A549 (cell line): ENCODE data around the gene RUNX1. TPM values are rescaled to one million over a fixed set of nuclear protein-coding genes. Genes with fewer than 3 reads are reported as not detected.

Source experiments
- ATAC-seq, 2 experiments: fragments of 200-7000 bp in 1 of 2; fragments of >200 bp in 1 of 2; cut with Nextera tagmentation in 1 of 2; cut with Tn5 transposase in 1 of 2; 3 replicates each; pipeline versions ENCODE4 v1.8.0 to v1.9.1; 2018 to 2020; ENCODE audit warnings: mild to moderate bottlenecking in 1 of 2, moderate library complexity in 1 of 2
- CTCF ChIA-PET: fragments of 300-600 bp; sonication (Branson Sonifier 250); formaldehyde crosslinking; extraction: SDS; loops from one replicate; lab custom pipeline; 2021; ENCODE audit warnings: antibody characterized with exemption, inconsistent platforms; lab: Yijun Ruan, JAX
- POLR2A ChIA-PET: fragments of 350-600 bp; formaldehyde crosslinking; extraction: SDS; loops from one replicate; lab custom pipeline; 2021; ENCODE audit warnings: antibody characterized with exemption, inconsistent platforms; lab: Yijun Ruan, JAX
- DNase-seq, 2 experiments: peaks; one replicate each; pipeline versions ENCODE4 v3.0.0 to v3.0.0-alpha.2; 2011 to 2016; ENCODE audit warnings: low read depth in 1 of 2, low spot score in 1 of 2
- FAIRE-seq: peaks from 2 replicates; lab custom pipeline; 2011; peaks lifted over from hg19 to GRCh38; lab: Jason Lieb, UNC
- H3K27ac ChIP-seq, 2 experiments: fragments of >200 bp; sonication (Bioruptor Twin); formaldehyde crosslinking; 3 replicates each; pipeline ENCODE4 v1.5.1; 2016 to 2017
- H3K4me1 ChIP-seq: fragments of >200 bp; sonication (Bioruptor Twin); formaldehyde crosslinking; 3 replicates; pipeline ENCODE4 v1.6.1; 2016
- H3K4me2 ChIP-seq: fragments of >200 bp; sonication (Bioruptor Twin); formaldehyde crosslinking; 3 replicates; pipeline ENCODE4 v1.6.1; 2016
- H3K4me3 ChIP-seq: fragments of >200 bp; sonication (Bioruptor Twin); formaldehyde crosslinking; 3 replicates; pipeline ENCODE4 v1.5.1; 2016
- H3K9me3 ChIP-seq: fragments of >200 bp; sonication (Bioruptor Twin); formaldehyde crosslinking; 3 replicates; pipeline ENCODE4 v1.6.1; 2016
- BCL3 ChIP-seq: fragments of >200 bp; sonication (Bioruptor Twin); formaldehyde crosslinking; IDR thresholded peaks from 3 replicates; pipeline ENCODE4 v1.6.1; 2016
- BHLHE40 ChIP-seq: IDR thresholded peaks from 2 replicates; pipeline ENCODE4 v1.6.1; 2012; ENCODE audit warnings: low read depth, low read length, inconsistent platforms
- CBX2 ChIP-seq: fragments of 200-600 bp; sonication (generic); IDR thresholded peaks from 2 replicates; pipeline ENCODE4 v1.6.1; 2016; ENCODE audit warnings: low read depth, mild to moderate bottlenecking, borderline replicate concordance
- CBX8 ChIP-seq: fragments of 200-600 bp; sonication (generic); IDR thresholded peaks from 2 replicates; pipeline ENCODE4 v1.6.1; 2016
- CEBPB ChIP-seq, 2 experiments: fragments of >200 bp in 1 of 2; sonication (Bioruptor Twin) in 1 of 2; formaldehyde crosslinking in 1 of 2; IDR thresholded peaks; 2 replicates each; pipeline ENCODE4 v1.6.1; 2012 to 2016
- CHD2 ChIP-seq: fragments of 150-350 bp; IDR thresholded peaks from 2 replicates; pipeline ENCODE4 v1.6.1; 2014; ENCODE audit warnings: low read length; ENCODE audit not compliant: partially characterized antibody
- CTCF ChIP-seq: fragments of >200 bp; sonication (Bioruptor Twin); formaldehyde crosslinking; IDR thresholded peaks from 3 replicates; pipeline ENCODE4 v1.5.1; 2016
- EHF ChIP-seq: fragments of 250-450 bp; sonication (Bioruptor Pico); IDR thresholded peaks from 2 replicates; pipeline ENCODE4 v1.5.0; 2020; ENCODE audit warnings: mild to moderate bottlenecking
- EP300 ChIP-seq, 2 experiments: fragments of >200 bp; sonication (Bioruptor Twin); formaldehyde crosslinking; IDR thresholded peaks; 2 replicates in 1 of 2; 3 replicates in 1 of 2; pipeline ENCODE4 v1.6.1; 2016 to 2017
- ESRRA ChIP-seq: fragments of 150-350 bp; IDR thresholded peaks from 2 replicates; pipeline ENCODE4 v1.6.1; 2014; ENCODE audit warnings: mild to moderate bottlenecking, low read length, borderline replicate concordance
- FOSB ChIP-seq: fragments of 250-450 bp; sonication (Bioruptor Pico); IDR thresholded peaks from 2 replicates; pipeline ENCODE4 v1.5.0; 2020; ENCODE audit warnings: mild to moderate bottlenecking, moderate library complexity
- GATA3 ChIP-seq: IDR thresholded peaks from 2 replicates; pipeline ENCODE4 v1.6.1; 2012; ENCODE audit warnings: borderline replicate concordance
- HOXB13 ChIP-seq: fragments of 250-450 bp; sonication (Bioruptor Pico); IDR thresholded peaks from 2 replicates; pipeline ENCODE4 v1.5.0; 2020; ENCODE audit warnings: low read depth, mild to moderate bottlenecking, moderate library complexity
- JUN ChIP-seq, 2 experiments: fragments of >200 bp; sonication (Bioruptor Twin); formaldehyde crosslinking; IDR thresholded peaks; 2 replicates in 1 of 2; 3 replicates in 1 of 2; pipeline ENCODE4 v1.6.1; 2016 to 2017
- JUNB ChIP-seq: fragments of >200 bp; sonication (Bioruptor Twin); formaldehyde crosslinking; IDR thresholded peaks from 2 replicates; pipeline ENCODE4 v1.6.1; 2016
- MAX ChIP-seq: IDR thresholded peaks from 2 replicates; pipeline ENCODE4 v1.6.1; 2012
- MYC ChIP-seq: IDR thresholded peaks from 2 replicates; pipeline ENCODE4 v1.6.1; 2012; ENCODE audit warnings: mild to moderate bottlenecking, inconsistent platforms, low read length, improper control_type of control experiment, borderline replicate concordance
- NFE2L2 ChIP-seq: fragments of 150-350 bp; conservative IDR thresholded peaks from 2 replicates; pipeline ENCODE4 v1.6.1; 2014; ENCODE audit warnings: low read length
- PHF8 ChIP-seq: fragments of 200-600 bp; sonication (generic); IDR thresholded peaks from 2 replicates; pipeline ENCODE4 v1.6.1; 2016; ENCODE audit warnings: low read depth, mild to moderate bottlenecking, antibody characterized with exemption, moderate library complexity, borderline replicate concordance
- POLR2AphosphoS2 ChIP-seq: conservative IDR thresholded peaks from 2 replicates; pipeline ENCODE4 v1.6.1; 2012; ENCODE audit warnings: low read length, improper control_type of control experiment, inconsistent platforms
- RFX5 ChIP-seq: fragments of 450-650 bp; IDR thresholded peaks from 2 replicates; pipeline ENCODE4 v1.7.1; 2014; ENCODE audit warnings: antibody characterized with exemption, mild to moderate bottlenecking, moderate library complexity
- SMC3 ChIP-seq: fragments of >200 bp; sonication (Bioruptor Twin); formaldehyde crosslinking; IDR thresholded peaks from 3 replicates; pipeline ENCODE4 v1.6.1; 2018; ENCODE audit warnings: inconsistent platforms
- SREBF2 ChIP-seq: fragments of 450-650 bp; IDR thresholded peaks from 2 replicates; pipeline ENCODE4 v1.6.1; 2014; ENCODE audit warnings: mild to moderate bottlenecking, moderate library complexity
- ZFP36 ChIP-seq: fragments of 450-650 bp; IDR thresholded peaks from 2 replicates; pipeline ENCODE4 v1.6.1; 2014; ENCODE audit warnings: borderline replicate concordance; ENCODE audit not compliant: partially characterized antibody
- WGBS: methylation state at CpG from one replicate; pipeline ENCODE4 v1.1.6; 2017; ENCODE audit errors: missing lambda C conversion rate; 5-methylcytosine and 5-hydroxymethylcytosine counted together
- polyA plus RNA-seq, 4 experiments: library from polyadenylated mRNA; depleted of rRNA in 3 of 4; stranded (reverse); fragments of >200 nt; fragmentation: RNase III in 1 of 4; extraction: RNeasy Plus Mini Kit Qiagen cat#74134 plus additional on column Dnase treatment in 1 of 4; gene quantifications; 2 replicates in 3 of 4; 3 replicates in 1 of 4; pipeline ENCODE4 v1.2.3, GENCODE V29; 2011 to 2017
- TF ChIP-seq, protein P1 (sequence below): fragments of 150-350 bp; IDR thresholded peaks from 2 replicates; pipeline ENCODE4 v1.6.1; 2014; ENCODE audit warnings: low read depth, mild to moderate bottlenecking, low read length
- TF ChIP-seq, protein P2 (sequence below): IDR thresholded peaks from 2 replicates; pipeline ENCODE4 v1.6.1; 2012
- TF ChIP-seq, protein P3 (sequence below): fragments of 250-450 bp; sonication (Bioruptor Pico); IDR thresholded peaks from 2 replicates; pipeline ENCODE4 v1.5.0; 2021; ENCODE audit warnings: mild to moderate bottlenecking, moderate library complexity, borderline replicate concordance
- TF ChIP-seq, protein P4 (sequence below): fragments of 250-450 bp; sonication (Bioruptor Pico); IDR thresholded peaks from 2 replicates; pipeline ENCODE4 v1.5.0; 2020; ENCODE audit warnings: low read depth, mild to moderate bottlenecking, moderate library complexity

The RUNX1 gene
- polyA plus RNA-seq, 2 of the 4 experiments (the other 2 are of a cell fraction): 5.5 TPM

GRCh38 chr21:34809822-34810221 is 239.3 kb downstream of the RUNX1 start:
- POLR2A ChIA-PET: no interaction called here
- FAIRE-seq: no peak
- no peak for DNase-seq
- H3K9me3 ChIP-seq: peaks cover 22% of the 10 kb centered on the region
- H3K4me2 ChIP-seq: no peak overlapping the region
- no peak for ATAC-seq
- H3K4me1 ChIP-seq: peaks cover 72% of the 10 kb centered on the region
- CTCF ChIA-PET: interaction anchor here (1.1 to 1.7 kb wide), 4 partner anchors 45 to 116 kb away, joined by 3 to 5 read pairs (median 4); no protein-coding TSS in a partner anchor
- H3K27ac ChIP-seq: peak overlapping the region; percentile 95 to 97; a peak in 5 of 6 replicates
- H3K4me3 ChIP-seq: no peak overlapping the region
- WGBS: 91% methylated on average over 6 of the region's 6 CpGs
- no peak for TF ChIP-seq CBX8
- no peak for TF ChIP-seq ESRRA
- TF ChIP-seq GATA3: no peak
- TF ChIP-seq RFX5: no peak
- no peak for TF ChIP-seq PHF8
- TF ChIP-seq, protein P1, sequence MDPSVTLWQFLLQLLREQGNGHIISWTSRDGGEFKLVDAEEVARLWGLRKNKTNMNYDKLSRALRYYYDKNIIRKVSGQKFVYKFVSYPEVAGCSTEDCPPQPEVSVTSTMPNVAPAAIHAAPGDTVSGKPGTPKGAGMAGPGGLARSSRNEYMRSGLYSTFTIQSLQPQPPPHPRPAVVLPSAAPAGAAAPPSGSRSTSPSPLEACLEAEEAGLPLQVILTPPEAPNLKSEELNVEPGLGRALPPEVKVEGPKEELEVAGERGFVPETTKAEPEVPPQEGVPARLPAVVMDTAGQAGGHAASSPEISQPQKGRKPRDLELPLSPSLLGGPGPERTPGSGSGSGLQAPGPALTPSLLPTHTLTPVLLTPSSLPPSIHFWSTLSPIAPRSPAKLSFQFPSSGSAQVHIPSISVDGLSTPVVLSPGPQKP: no peak
- TF ChIP-seq FOSB (CRISPR knock-in tag): no peak
- no peak for TF ChIP-seq MAX
- no peak for TF ChIP-seq JUN (IDR thresholded peaks at IDR 0.05)
- TF ChIP-seq JUNB: no peak
- TF ChIP-seq POLR2AphosphoS2: no peak
- TF ChIP-seq, protein P2, sequence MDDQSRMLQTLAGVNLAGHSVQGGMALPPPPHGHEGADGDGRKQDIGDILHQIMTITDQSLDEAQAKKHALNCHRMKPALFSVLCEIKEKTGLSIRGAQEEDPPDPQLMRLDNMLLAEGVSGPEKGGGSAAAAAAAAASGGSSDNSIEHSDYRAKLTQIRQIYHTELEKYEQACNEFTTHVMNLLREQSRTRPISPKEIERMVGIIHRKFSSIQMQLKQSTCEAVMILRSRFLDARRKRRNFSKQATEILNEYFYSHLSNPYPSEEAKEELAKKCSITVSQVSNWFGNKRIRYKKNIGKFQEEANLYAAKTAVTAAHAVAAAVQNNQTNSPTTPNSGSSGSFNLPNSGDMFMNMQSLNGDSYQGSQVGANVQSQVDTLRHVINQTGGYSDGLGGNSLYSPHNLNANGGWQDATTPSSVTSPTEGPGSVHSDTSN: no peak
- no peak for TF ChIP-seq EP300 (IDR thresholded peaks at IDR 0.05)
- no peak for TF ChIP-seq EHF (CRISPR knock-in tag)
- TF ChIP-seq CHD2: no peak
- no peak for TF ChIP-seq NFE2L2
- no peak for TF ChIP-seq CTCF
- TF ChIP-seq BHLHE40: no peak
- no peak for TF ChIP-seq SREBF2
- no peak for TF ChIP-seq ZFP36

DNA sequence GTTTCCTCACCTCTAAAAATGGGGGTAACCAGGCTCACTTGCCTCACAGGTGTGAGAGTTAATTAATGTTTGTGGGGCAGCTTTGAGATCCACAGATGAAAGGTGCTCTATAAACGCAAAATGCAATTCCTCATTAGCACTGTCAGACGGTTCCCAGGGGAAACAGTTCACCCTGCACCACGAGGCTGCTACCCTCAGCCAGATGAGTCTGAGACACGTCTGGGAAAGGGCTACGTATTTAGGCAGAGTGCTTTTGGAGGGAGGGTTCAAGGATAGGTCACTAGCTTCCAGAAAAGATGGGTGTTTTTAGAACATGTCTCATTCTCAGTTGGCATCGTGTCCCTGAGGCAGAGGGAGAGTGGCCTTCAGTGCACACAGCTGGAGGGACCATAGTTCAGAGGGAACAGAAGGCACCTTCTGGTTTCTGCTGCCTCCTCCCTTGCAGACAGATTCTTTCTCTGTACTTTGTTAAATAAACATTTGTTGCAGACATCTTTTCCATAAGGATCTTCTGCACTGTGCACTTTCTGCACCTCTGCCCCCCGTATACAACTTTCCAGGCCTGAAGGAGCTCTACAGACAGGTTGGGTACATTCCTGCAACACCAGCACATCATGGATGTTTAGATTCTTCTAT is 240.4 kb downstream of the RUNX1 start:
- no peak for TF ChIP-seq CBX2
- TF ChIP-seq MYC: no peak
- TF ChIP-seq BCL3: no peak
- TF ChIP-seq HOXB13 (CRISPR knock-in tag): no peak
- no peak for TF ChIP-seq SMC3
- TF ChIP-seq CEBPB (IDR thresholded peaks at IDR 0.05): no peak
- TF ChIP-seq ZFP36: no peak
- TF ChIP-seq, protein P3, sequence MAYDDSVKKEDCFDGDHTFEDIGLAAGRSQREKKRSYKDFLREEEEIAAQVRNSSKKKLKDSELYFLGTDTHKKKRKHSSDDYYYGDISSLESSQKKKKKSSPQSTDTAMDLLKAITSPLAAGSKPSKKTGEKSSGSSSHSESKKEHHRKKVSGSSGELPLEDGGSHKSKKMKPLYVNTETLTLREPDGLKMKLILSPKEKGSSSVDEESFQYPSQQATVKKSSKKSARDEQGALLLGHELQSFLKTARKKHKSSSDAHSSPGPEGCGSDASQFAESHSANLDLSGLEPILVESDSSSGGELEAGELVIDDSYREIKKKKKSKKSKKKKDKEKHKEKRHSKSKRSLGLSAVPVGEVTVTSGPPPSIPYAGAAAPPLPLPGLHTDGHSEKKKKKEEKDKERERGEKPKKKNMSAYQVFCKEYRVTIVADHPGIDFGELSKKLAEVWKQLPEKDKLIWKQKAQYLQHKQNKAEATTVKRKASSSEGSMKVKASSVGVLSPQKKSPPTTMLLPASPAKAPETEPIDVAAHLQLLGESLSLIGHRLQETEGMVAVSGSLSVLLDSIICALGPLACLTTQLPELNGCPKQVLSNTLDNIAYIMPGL: no peak
- TF ChIP-seq CHD2: no peak
- TF ChIP-seq, protein P4, sequence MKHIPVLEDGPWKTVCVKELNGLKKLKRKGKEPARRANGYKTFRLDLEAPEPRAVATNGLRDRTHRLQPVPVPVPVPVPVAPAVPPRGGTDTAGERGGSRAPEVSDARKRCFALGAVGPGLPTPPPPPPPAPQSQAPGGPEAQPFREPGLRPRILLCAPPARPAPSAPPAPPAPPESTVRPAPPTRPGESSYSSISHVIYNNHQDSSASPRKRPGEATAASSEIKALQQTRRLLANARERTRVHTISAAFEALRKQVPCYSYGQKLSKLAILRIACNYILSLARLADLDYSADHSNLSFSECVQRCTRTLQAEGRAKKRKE (CRISPR knock-in tag): no peak
- Histone ChIP-seq H3K4me3 (no peak overlapping the region), H3K4me1 (peaks cover 61% of the 10 kb centered on the region), H3K27ac (peak overlapping the region; percentile 95 to 97), H3K4me2 (peak overlapping the region; percentile 67), H3K9me3 (peaks cover 26% of the 10 kb centered on the region)
- ATAC-seq (no peak), DNase-seq (peak in 1 of 2 experiments; percentile 18), FAIRE-seq (no peak)
- CTCF ChIA-PET: interaction anchor here (0.9 to 2.1 kb wide), 7 partner anchors 24 to 81 kb away, joined by 3 to 7 read pairs (median 3); no protein-coding TSS in a partner anchor
- 60% methylated on average over 7 of the region's 7 CpGs for WGBS
- POLR2A ChIA-PET: interaction anchor here (1.2 to 2.4 kb wide), 7 partner anchors 14 to 81 kb away, joined by 5 to 12 read pairs (median 7); no protein-coding TSS in a partner anchor
